Thyroid gland (tissue), 4 donors: ENCODE data around the gene CDH4. TPM values are rescaled to one million over a fixed set of nuclear protein-coding genes. Genes with fewer than 3 reads are reported as not detected.

ENCODE experiments used
- DNase-seq, 2 donors: peaks; one replicate each; pipeline ENCODE4 v3.0.0-alpha.2; 2019
- H3K27ac ChIP-seq, 3 donors: fragments of 200-600 bp; sonication (generic); 1 replicate in 2 of 3; 2 replicates in 1 of 3; pipeline ENCODE4 v1.5.1; 2016 to 2019; ENCODE audit warnings: mild to moderate bottlenecking in 1 of 3, moderate library complexity in 1 of 3
- H3K27me3 ChIP-seq: fragments of 200-600 bp; sonication (generic); one replicate; pipeline ENCODE4 v1.5.1; 2019
- H3K36me3 ChIP-seq, 2 donors: fragments of 200-600 bp; sonication (generic); one replicate each; pipeline ENCODE4 v1.5.1; 2016 to 2019
- H3K4me1 ChIP-seq, 2 donors: fragments of 200-600 bp; sonication (generic); one replicate each; pipeline ENCODE4 v1.5.1; 2017 to 2019
- H3K4me3 ChIP-seq, 3 donors: fragments of 200-600 bp; sonication (generic); replicated peaks in 1 of 3; 1 replicate in 2 of 3; 2 replicates in 1 of 3; pipeline ENCODE4 v1.5.1; 2016; ENCODE audit warnings: mild to moderate bottlenecking in 1 of 3
- H3K9me3 ChIP-seq: fragments of 200-600 bp; sonication (generic); one replicate; pipeline ENCODE4 v1.5.1; 2017
- CTCF ChIP-seq, 6 experiments: fragments of 200-600 bp in 3 of 6; fragments of 450-650 bp in 3 of 6; sonication (generic) in 3 of 6; IDR thresholded peaks; one replicate each; pipeline ENCODE4 v1.5.1; 2016 to 2019; ENCODE audit warnings: antibody characterized with exemption in 6 of 6, mild to moderate bottlenecking in 2 of 6, inconsistent platforms in 1 of 6, moderate library complexity in 1 of 6
- POLR2A ChIP-seq, 2 donors: fragments of 450-650 bp; IDR thresholded peaks; one replicate each; pipeline ENCODE4 v1.6.1; 2017; ENCODE audit warnings: antibody characterized with exemption in 2 of 2, mild to moderate bottlenecking in 2 of 2, moderate library complexity in 1 of 2
- WGBS, 2 donors: methylation state at CpG; one replicate each; pipeline ENCODE4 v1.1.5; 2017; 5-methylcytosine and 5-hydroxymethylcytosine counted together
- intact Hi-C: fragments of 100-400 bp; cut with DNase I; formaldehyde crosslinking; loops from one replicate; pipeline ENCODE4 v1.15.1; 2023
- total RNA-seq, 4 donors: library from RNA; depleted of rRNA; stranded (reverse); fragments of >200 nt; gene quantifications; one replicate each; pipeline ENCODE4 v1.2.3, GENCODE V29; 2016

CDH4 gene
- total RNA-seq, 4 donors from 2014 or later: 0.22 to 0.29 (median 0.29) TPM; not detected in 1

GRCh38 chr20:61744691-61745396 is 492.8 kb downstream of the CDH4 start:
- no peaks in the 10 kb centered on the region for H3K27me3 ChIP-seq
- H3K4me1 ChIP-seq: no peaks in the 10 kb centered on the region
- H3K36me3 ChIP-seq: no peaks in the 10 kb centered on the region
- intact Hi-C loops: no loop called here
- H3K4me3 ChIP-seq: no peak overlapping the region
- no peaks in the 10 kb centered on the region for H3K9me3 ChIP-seq
- 83 to 89% methylated on average over 18 of the region's 18 CpGs for WGBS, 2 donors
- no peak for DNase-seq
- no peak overlapping the region for H3K27ac ChIP-seq
- TF ChIP-seq CTCF (IDR thresholded peaks at IDR 0.05) (no peak), POLR2A (IDR thresholded peaks at IDR 0.05) (no peak)

- WGBS, 2 donors: 88 to 91% methylated on average over 16 to 20 of the region's 20 CpGs
- intact Hi-C loops: no loop called here
- Histone ChIP-seq H3K27ac (no peak overlapping the region), H3K4me3 (no peak overlapping the region), H3K36me3 (no peaks in the 10 kb centered on the region), H3K9me3 (no peaks in the 10 kb centered on the region), H3K4me1 (no peaks in the 10 kb centered on the region), H3K27me3 (no peaks in the 10 kb centered on the region)
- DNase-seq: no peak
- TF ChIP-seq CTCF (IDR thresholded peaks at IDR 0.05) (no peak), POLR2A (IDR thresholded peaks at IDR 0.05) (no peak)
Observed at GRCh38 chr20:61745397-61746146, 493.5 kb downstream of the CDH4 start.

- Histone ChIP-seq H3K27ac (no peak overlapping the region), H3K36me3 (no peaks in the 10 kb centered on the region), H3K27me3 (no peaks in the 10 kb centered on the region), H3K9me3 (no peaks in the 10 kb centered on the region), H3K4me3 (no peak overlapping the region), H3K4me1 (no peaks in the 10 kb centered on the region)
- WGBS, 2 donors: 87 to 93% methylated on average over 4 to 11 of the region's 11 CpGs
- DNase-seq: no peak
- no peak for TF ChIP-seq CTCF (IDR thresholded peaks at IDR 0.05)
- no peak for TF ChIP-seq POLR2A (IDR thresholded peaks at IDR 0.05)
- intact Hi-C loops: no loop called here
Observed at GRCh38 chr20:61746147-61746646, 494.1 kb downstream of the CDH4 start.

- no peaks in the 10 kb centered on the region for H3K4me1 ChIP-seq
- DNase-seq: no peak
Observed at GRCh38 chr20:61746781-61747180, 494.7 kb downstream of the CDH4 start.

More at GRCh38 chr20:61746781-61747180, 494.7 kb downstream of the CDH4 start:
- intact Hi-C loops: no loop called here
- 89 to 92% methylated on average over 8 to 12 of the region's 12 CpGs for WGBS, 2 donors
- Histone ChIP-seq H3K4me3 (no peak overlapping the region), H3K27me3 (no peaks in the 10 kb centered on the region), H3K9me3 (no peaks in the 10 kb centered on the region), H3K36me3 (no peaks in the 10 kb centered on the region), H3K27ac (no peak overlapping the region)
- TF ChIP-seq POLR2A (IDR thresholded peaks at IDR 0.05): no peak
- no peak for TF ChIP-seq CTCF (IDR thresholded peaks at IDR 0.05)
